ENCODE results near the gene TMEM11. TPM values are rescaled to one million over a fixed set of nuclear protein-coding genes. Genes with fewer than 3 reads are reported as not detected.

TMEM11 gene
- total RNA-seq, 1 experiment from 2014 or later: 23.4 TPM

DNA sequence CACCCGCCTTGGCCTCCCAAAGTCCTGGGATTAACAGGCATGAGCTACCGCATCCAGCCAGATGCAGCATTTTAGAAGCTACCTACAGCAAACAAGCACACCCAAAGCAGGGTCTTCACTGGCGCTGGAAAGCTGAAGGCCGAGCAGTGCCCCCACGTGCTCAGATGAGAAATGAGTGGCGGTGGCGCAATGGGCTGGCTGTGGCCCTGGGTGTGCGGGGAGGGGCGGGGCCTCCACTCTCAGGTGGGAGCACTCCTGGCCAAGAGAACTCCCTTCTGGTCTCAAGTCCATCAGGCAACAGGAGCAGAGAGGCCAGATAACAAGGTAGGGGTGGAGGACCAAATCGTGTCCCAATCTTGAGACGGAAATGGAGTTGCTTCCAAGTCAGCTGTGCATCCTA lies 12.1 kb downstream of the TMEM11 start:
- no TSS peak for BruUV-seq (replicated peaks)
- in situ Hi-C loops (cut with HindIII; ENCODE audit: low pct_unique_long_range_greater_than_20kb, low sequenced_read_pairs) (no loop called here), intact Hi-C loops (cut with micrococcal nuclease; ENCODE audit: unreplicated experiment) (no loop called here)
- CTCF ChIA-PET: no interaction called here
- TF ChIP-seq SIN3A (IDR thresholded peaks at IDR 0.05; ENCODE audit: borderline replicate concordance, insufficient read depth, low read depth, low read length) (no peak), TCF7L2 (IDR thresholded peaks at IDR 0.05; ENCODE audit: low read depth, low read length) (no peak), CTCF (IDR thresholded peaks at IDR 0.05) (no peak), POLR2AphosphoS5 (IDR thresholded peaks at IDR 0.05; ENCODE audit: low read depth, low read length) (no peak)
- TF ChIP-seq, protein P1, sequence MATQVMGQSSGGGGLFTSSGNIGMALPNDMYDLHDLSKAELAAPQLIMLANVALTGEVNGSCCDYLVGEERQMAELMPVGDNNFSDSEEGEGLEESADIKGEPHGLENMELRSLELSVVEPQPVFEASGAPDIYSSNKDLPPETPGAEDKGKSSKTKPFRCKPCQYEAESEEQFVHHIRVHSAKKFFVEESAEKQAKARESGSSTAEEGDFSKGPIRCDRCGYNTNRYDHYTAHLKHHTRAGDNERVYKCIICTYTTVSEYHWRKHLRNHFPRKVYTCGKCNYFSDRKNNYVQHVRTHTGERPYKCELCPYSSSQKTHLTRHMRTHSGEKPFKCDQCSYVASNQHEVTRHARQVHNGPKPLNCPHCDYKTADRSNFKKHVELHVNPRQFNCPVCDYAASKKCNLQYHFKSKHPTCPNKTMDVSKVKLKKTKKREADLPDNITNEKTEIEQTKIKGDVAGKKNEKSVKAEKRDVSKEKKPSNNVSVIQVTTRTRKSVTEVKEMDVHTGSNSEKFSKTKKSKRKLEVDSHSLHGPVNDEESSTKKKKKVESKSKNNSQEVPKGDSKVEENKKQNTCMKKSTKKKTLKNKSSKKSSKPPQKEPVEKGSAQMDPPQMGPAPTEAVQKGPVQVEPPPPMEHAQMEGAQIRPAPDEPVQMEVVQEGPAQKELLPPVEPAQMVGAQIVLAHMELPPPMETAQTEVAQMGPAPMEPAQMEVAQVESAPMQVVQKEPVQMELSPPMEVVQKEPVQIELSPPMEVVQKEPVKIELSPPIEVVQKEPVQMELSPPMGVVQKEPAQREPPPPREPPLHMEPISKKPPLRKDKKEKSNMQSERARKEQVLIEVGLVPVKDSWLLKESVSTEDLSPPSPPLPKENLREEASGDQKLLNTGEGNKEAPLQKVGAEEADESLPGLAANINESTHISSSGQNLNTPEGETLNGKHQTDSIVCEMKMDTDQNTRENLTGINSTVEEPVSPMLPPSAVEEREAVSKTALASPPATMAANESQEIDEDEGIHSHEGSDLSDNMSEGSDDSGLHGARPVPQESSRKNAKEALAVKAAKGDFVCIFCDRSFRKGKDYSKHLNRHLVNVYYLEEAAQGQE (IDR thresholded peaks at IDR 0.05; ENCODE audit: insufficient read depth in 1 of 2, low read depth in 2 of 2, low read length in 1 of 2): no peak
- DNase-seq (ENCODE audit: low read depth, low spot score): no peak
- POLR2A ChIA-PET: no interaction called here
- no peaks in the 10 kb centered on the region for H3K27me3 ChIP-seq (ENCODE audit: control insufficient read depth, insufficient read depth, low read length)
- H3K4me3 ChIP-seq (ENCODE audit: low read depth in 2 of 2, low read length in 2 of 2): no peak overlapping the region
- no peaks in the 10 kb centered on the region for H3K4me1 ChIP-seq (ENCODE audit: control insufficient read depth, insufficient read depth, low read length)
- no peak for ATAC-seq
- H3K9me3 ChIP-seq (ENCODE audit: control insufficient read depth, insufficient read depth, low read depth, low read length): no peaks in the 10 kb centered on the region
- no peak overlapping the region for H3K27ac ChIP-seq (ENCODE audit: low read length)
- H3K36me3 ChIP-seq (ENCODE audit: control insufficient read depth, insufficient read depth, low read length): no peaks in the 10 kb centered on the region; the same call in none of the 2 replicates

DNA sequence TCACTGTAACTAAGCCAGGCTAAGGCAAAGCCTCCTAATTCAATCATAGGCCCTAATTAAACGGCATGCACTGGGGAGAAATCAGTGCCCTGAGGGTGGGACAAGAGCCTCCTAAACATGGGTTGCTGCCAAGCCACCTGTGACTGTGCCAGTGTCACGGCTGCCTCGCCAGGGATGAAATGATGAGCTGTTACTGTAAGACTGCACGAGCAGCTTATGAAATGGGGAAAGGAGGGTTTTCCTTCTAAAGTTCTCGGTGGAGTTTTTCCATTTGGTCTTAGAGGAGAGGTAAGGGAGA lies 12.7 kb downstream of the TMEM11 start:
- in situ Hi-C loops (cut with HindIII; ENCODE audit: low pct_unique_long_range_greater_than_20kb, low sequenced_read_pairs): no loop called here
- ATAC-seq: no peak
- no peak for DNase-seq (ENCODE audit: low read depth, low spot score)
- Histone ChIP-seq H3K9me3 (ENCODE audit: control insufficient read depth, insufficient read depth, low read depth, low read length) (no peaks in the 10 kb centered on the region), H3K36me3 (ENCODE audit: control insufficient read depth, insufficient read depth, low read length) (no peaks in the 10 kb centered on the region; the same call in none of the 2 replicates), H3K27me3 (ENCODE audit: control insufficient read depth, insufficient read depth, low read length) (no peaks in the 10 kb centered on the region), H3K4me1 (ENCODE audit: control insufficient read depth, insufficient read depth, low read length) (no peaks in the 10 kb centered on the region), H3K27ac (ENCODE audit: low read length) (no peak overlapping the region), H3K4me3 (ENCODE audit: low read depth in 2 of 2, low read length in 2 of 2) (no peak overlapping the region)
- BruUV-seq (replicated peaks): no TSS peak
- intact Hi-C loops (cut with micrococcal nuclease; ENCODE audit: unreplicated experiment): no loop called here
- ChIA-PET POLR2A (interaction anchor here (0.6 kb wide), 1 partner anchor 158 kb away, joined by 6 read pairs; the partner anchor contains the start of gene USP22), CTCF (no interaction called here)
- no peak for TF ChIP-seq TCF7L2 (IDR thresholded peaks at IDR 0.05; ENCODE audit: low read depth, low read length)
- TF ChIP-seq POLR2AphosphoS5 (IDR thresholded peaks at IDR 0.05; ENCODE audit: low read depth, low read length): no peak
- no peak for TF ChIP-seq SIN3A (IDR thresholded peaks at IDR 0.05; ENCODE audit: borderline replicate concordance, insufficient read depth, low read depth, low read length)
- TF ChIP-seq, protein P1 (IDR thresholded peaks at IDR 0.05; ENCODE audit: insufficient read depth in 1 of 2, low read depth in 2 of 2, low read length in 1 of 2): no peak
- no peak for TF ChIP-seq CTCF (IDR thresholded peaks at IDR 0.05)
